GM19035 (cell line): ENCODE measurements around the gene ELAVL1.
"Not testable (repeated sequence)": the region's sequence is repeated elsewhere in the genome, so short reads cannot be mapped to it uniquely, and the experiment has no call there.

Experiments
- ATAC-seq: cut with Tn5 transposase; IDR thresholded peaks from one replicate; pipeline ENCODE4 v1.9.1; 2021; ENCODE audit not compliant: unreplicated experiment

The ELAVL1 gene

DNA sequence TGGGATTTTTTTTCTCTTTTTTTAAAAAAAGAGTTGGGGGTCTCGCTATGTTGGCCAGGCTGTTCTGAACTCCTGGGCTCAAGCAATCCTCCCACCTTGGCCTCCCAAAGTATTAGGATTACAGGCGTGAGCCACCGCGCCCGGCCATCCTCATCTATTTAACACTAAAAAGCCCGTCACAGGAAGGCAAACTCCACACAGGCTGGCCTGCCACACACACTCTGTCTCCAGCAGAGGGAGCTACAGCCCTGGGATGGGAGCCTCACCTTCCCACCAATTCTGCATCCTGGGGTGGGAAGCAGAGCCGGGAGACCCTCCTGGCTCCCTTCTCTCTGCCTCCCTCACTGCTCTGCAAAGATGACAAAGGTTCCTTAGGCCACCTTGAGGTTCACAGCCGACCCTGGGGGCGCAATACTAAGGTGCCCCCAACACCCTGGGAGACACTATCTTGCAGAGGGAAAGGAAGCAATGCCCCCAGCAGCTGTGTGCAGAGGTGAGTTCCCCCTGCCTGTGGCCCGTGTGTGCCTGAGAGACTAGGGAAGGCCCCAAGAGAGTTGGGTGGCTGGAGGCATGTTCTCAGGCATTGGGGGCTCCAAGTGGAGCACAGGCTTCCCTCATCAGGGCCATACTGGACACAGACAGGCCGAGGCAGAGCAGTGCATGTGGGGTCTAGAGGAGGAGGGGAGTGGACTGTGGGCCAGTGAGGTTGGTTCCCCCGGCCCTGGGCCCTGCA is 34.6 kb downstream of the ELAVL1 start:
- ATAC-seq, result no peak

DNA sequence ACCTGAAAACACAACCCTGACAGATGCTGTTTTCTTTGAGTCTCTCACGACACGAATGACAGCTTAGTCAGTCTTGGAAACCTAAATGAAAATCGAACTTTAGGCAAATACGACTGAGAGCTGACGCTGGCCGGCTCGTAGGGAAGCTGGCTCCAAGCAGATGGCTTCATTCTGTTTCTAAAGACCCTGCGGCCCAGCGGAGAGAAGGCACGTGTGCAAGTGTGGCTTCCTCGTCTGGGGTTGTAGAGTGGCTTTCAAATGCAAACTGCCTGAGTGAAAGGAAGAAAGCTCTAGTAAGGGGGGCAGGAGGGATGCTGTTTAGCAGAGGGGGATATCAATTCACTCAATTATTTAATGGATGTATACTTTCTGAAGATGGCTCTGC is 35.9 kb downstream of the ELAVL1 start:
- ATAC-seq, result no peak

GRCh38 chr19:7968796-7969554 is 36.5 kb downstream of the ELAVL1 start:
- no peak for ATAC-seq

- ATAC-seq, result no peak
Measured at GRCh38 chr19:7968008-7968795, 37.2 kb downstream of the ELAVL1 start.

DNA sequence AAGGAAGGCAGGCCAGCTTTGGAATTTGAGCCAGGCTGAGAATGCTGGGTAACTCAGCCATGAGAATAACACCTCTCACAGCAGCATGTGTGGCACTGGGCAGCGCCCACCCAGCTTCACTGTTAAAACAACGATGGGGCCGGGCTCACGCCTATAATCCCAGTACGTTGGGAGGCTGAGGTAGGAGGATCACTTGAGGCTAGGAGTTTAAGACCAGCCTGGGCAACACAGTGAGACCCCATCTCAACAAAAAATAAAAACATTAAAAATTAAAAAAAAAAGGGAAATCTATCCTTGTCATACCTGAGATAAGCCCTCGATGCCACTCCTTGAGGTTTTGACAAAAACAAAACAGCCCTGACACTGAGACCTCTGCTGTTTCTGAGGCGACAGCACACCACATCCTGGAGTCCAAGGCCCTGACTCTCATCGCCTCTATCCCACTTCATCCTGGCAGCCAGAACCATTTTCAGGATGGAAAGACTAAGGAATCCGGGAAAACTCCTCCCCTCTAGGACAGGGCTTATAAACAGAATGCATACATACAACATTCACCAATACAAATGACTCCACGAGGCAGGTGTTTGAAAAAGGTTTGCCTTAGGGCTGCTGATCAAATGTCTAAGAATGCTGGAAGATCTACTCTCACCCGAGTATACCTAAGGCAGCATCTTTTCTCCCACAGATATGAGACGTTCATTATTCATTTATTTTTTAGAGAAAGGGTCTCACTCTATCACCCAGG is 39.3 kb downstream of the ELAVL1 start:
- ATAC-seq, result no peak

GRCh38 chr19:7965259-7965841 is 40.1 kb downstream of the ELAVL1 start:
- ATAC-seq, result no peak

- ATAC-seq, result no peak
Measured at GRCh38 chr19:7963566-7963965, 41.9 kb downstream of the ELAVL1 start.

DNA sequence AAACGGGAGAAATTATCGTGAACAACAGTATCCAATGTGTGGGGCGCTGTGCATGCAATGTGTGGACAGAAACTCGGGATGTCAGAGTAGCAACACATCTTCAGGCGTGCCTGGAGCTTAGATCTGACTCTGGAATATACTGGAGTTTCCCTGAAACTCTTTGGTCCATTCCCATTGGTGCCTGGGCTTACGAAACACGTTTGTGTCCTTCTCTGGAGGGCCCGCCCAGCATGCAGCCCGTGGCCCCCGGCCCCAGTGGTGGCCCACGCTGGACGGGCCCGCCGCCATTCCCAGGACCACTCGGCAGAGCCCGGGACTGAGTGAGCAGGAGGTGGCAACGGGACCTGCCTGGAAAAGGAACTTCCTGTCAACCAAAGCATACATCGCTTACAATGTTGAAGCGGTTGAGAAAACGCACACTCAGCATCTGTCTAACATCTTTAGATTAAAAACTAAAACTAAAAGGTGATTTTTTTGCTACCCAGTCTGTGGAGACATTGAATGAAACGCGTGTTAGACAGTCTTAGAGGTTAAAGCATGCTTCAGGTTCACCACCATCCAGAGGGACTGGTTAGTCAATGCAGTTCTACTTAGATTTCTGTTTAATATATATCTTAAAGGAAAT is 42.7 kb downstream of the ELAVL1 start:
- no peak for ATAC-seq

- ATAC-seq, result no peak
Measured at GRCh38 chr19:7961920-7962626, 43.4 kb downstream of the ELAVL1 start.

GRCh38 chr19:7961082-7961481 is 44.4 kb downstream of the ELAVL1 start:
- not testable (repeated sequence) for ATAC-seq

DNA sequence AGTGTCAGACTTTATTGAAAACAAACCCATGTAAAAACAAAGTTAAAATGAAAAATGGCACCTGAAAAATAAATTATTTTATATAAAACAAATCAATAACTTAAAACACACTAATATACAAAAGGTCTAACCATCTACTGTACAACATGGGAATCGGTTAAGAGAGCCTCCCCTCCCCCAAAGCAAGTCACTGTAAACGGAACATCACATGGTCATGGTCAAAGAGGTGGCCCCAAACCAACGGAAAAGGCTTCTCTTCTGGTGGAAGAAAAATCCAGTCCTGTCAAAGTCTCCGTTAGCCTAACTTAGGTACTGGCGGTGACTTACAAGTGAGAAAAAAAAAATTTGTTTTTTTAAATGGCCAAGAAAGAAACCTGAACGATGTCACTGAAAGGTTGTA is 46.2 kb downstream of the ELAVL1 start:
- no peak for ATAC-seq

DNA sequence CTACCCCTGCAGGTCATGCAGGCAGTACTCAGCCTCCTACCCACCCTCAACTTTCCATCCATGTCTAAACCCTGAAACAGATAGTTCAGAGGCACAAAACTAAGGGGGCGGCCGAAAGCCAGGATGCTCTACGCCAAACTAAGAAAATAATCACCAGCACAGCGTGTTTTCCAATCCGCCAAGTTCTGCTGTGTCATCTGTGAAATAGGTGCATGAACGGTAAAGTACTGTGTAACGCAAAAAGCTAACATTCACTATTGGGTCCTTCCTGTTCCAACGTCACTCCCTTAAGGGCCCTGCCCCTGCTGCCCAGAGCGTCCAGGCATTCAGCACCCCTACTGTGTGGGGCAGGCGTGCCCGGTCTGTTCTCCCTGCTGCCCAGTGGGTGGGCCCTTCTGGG is 49.7 kb downstream of the ELAVL1 start:
- ATAC-seq, result no peak

GRCh38 chr19:7953576-7953975 is 51.9 kb downstream of the ELAVL1 start:
- no peak for ATAC-seq

DNA sequence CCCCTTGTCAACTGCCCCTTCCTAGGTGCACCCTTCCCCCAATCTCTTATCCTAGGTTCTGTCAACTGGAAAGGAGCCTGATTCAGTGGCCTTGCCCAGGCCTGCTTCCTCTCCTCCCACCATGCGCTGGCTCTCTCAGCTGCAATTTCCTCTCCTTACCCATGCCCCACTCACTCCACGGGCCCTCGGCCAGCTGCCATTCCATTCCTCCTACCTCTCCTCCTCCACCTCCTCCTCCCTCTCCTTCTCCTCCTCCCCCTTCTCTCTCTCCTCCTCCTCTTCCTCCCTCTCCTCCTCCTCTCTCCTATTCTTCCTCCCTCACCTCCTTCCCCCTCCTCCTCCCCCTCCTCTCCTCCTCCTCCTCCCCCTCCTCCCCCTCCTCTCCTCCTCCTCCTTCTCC is 52.4 kb downstream of the ELAVL1 start:
- ATAC-seq, result no peak

DNA sequence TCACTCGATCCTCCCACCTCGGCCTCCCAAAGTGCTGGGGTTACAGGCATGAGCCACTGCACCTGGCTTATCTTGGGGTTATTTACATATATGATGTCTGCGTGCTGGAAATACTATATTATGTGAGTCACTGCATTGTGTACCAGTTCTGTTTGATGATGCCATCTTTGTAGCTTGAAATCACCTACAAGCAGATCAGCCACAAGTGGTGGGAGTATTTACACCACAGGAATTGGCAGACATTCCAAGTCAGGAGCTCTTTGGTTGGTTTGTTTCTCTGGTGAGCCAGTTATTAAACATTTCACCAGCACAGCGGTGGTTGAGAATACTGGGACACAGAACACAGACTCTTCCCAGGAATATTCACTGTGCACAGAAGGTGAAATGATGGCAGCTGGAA is 57.5 kb downstream of the ELAVL1 start:
- no peak for ATAC-seq

GRCh38 chr19:7944177-7944761 is 61.2 kb downstream of the ELAVL1 start:
- ATAC-seq, result peak; percentile 31

GRCh38 chr19:7943444-7944176 is 61.8 kb downstream of the ELAVL1 start, which contains the start of gene TIMM44:
TIMM44 (minus strand) TSS chr19:7943666; CDS start chr19:7943651, 15 bp downstream.
- ATAC-seq, result peak; percentile 97

GRCh38 chr19:7942981-7943443 is 62.4 kb downstream of the ELAVL1 start:
- no peak for ATAC-seq
